Fibroblast of skin of abdomen (primary cell): ENCODE data around the gene STX2. TPM values are rescaled to one million over a fixed set of nuclear protein-coding genes. Genes with fewer than 3 reads are reported as not detected.
A peak's percentile ranks its signal among the peaks of the same experiment; 100 is the strongest.
"Not testable (repeated sequence)": the region's sequence is repeated elsewhere in the genome, so short reads cannot be mapped to it uniquely, and the experiment has no call there.

Source experiments
- DNase-seq: peaks from one replicate; pipeline ENCODE4 v3.0.0-alpha.2; 2013
- polyA plus RNA-seq, 2 experiments: library from polyadenylated mRNA; unstranded; fragments of 120-200 nt; gene quantifications; one replicate each; pipeline ENCODE4 v1.2.1, GENCODE V29; 2013; ENCODE audit not compliant: insufficient read length in 2 of 2

STX2 gene
- 40.6 TPM for polyA plus RNA-seq (2013, experiment 1 of 2; ENCODE audit: insufficient read length)
- 42.4 TPM for polyA plus RNA-seq (2013, experiment 2 of 2; ENCODE audit: insufficient read length)

- peak; percentile 82 for DNase-seq
These were observed at the start of gene STX2 for GRCh38 chr12:130838951-130839769. Gene STX2, minus strand, starts transcription at chr12:130839250. Its CDS starts 151 bp downstream, at chr12:130839099.

- DNase-seq = not testable (repeated sequence)
These were observed 48.1 kb upstream of the STX2 start for GRCh38 chr12:130887190-130887589.

GRCh38 chr12:130881548-130881947, 42.5 kb upstream of the STX2 start:
- DNase-seq = no peak

GRCh38 chr12:130881046-130881445, 42.0 kb upstream of the STX2 start:
- DNase-seq = no peak

GRCh38 chr12:130880411-130880885, 41.4 kb upstream of the STX2 start:
- DNase-seq = no peak

- DNase-seq = no peak
These were observed 40.8 kb upstream of the STX2 start for GRCh38 chr12:130879781-130880389.

GRCh38 chr12:130879212-130879686, 40.2 kb upstream of the STX2 start:
- no peak for DNase-seq

GRCh38 chr12:130878193-130879185, 39.4 kb upstream of the STX2 start:
- DNase-seq = no peak

- DNase-seq = no peak
These were observed 38.3 kb upstream of the STX2 start for GRCh38 chr12:130877333-130877732.

GRCh38 chr12:130876758-130877157, 37.7 kb upstream of the STX2 start:
- no peak for DNase-seq

- no peak for DNase-seq
These were observed 37.2 kb upstream of the STX2 start for GRCh38 chr12:130876297-130876696.

- not testable (repeated sequence) for DNase-seq
These were observed 36.7 kb upstream of the STX2 start for GRCh38 chr12:130875708-130876107.

- no peak for DNase-seq
These were observed 36.1 kb upstream of the STX2 start for GRCh38 chr12:130875193-130875592.

- no peak for DNase-seq
These were observed 35.6 kb upstream of the STX2 start for GRCh38 chr12:130874696-130875095.

GRCh38 chr12:130873825-130874224, 34.8 kb upstream of the STX2 start:
- DNase-seq = no peak

- no peak for DNase-seq
These were observed 34.2 kb upstream of the STX2 start for GRCh38 chr12:130873106-130873795.

GRCh38 chr12:130872179-130873096, 33.4 kb upstream of the STX2 start:
- DNase-seq = peak; percentile 23

- DNase-seq = peak; percentile 96
These were observed 32.5 kb upstream of the STX2 start, which contains the start of gene RAN for GRCh38 chr12:130871286-130872178. Gene RAN, plus strand, starts transcription at chr12:130872066. Its CDS starts 528 bp downstream, at chr12:130872594.
